Lower leg skin (tissue), 4 donors: ENCODE results near the gene SHISAL1. TPM values are rescaled to one million over a fixed set of nuclear protein-coding genes. Genes with fewer than 3 reads are reported as not detected.
A peak's percentile ranks its signal among the peaks of the same experiment; 100 is the strongest.

Experiments used
- DNase-seq, 2 donors: peaks; one replicate each; pipeline ENCODE4 v3.0.0-alpha.2; 2019; ENCODE audit warnings: low spot score in 2 of 2
- H3K4me3 ChIP-seq: fragments of 200-600 bp; sonication (generic); 2 replicates; pipeline ENCODE4 v1.5.1; 2017; ENCODE audit warnings: mild to moderate bottlenecking, low read depth; ENCODE audit not compliant: poor library complexity, severe bottlenecking
- CTCF ChIP-seq, 3 donors: fragments of 450-650 bp; IDR thresholded peaks; one replicate each; pipeline ENCODE4 v1.5.1; 2016; ENCODE audit warnings: antibody characterized with exemption in 3 of 3, mild to moderate bottlenecking in 3 of 3, moderate library complexity in 2 of 3
- POLR2A ChIP-seq, 2 donors: fragments of 450-650 bp; IDR thresholded peaks; one replicate each; pipeline ENCODE4 v1.6.1; 2016 to 2017; ENCODE audit warnings: antibody characterized with exemption in 2 of 2, mild to moderate bottlenecking in 1 of 2, moderate library complexity in 1 of 2
- WGBS, 2 donors: methylation state at CpG; one replicate each; pipeline ENCODE4 v1.1.5; 2018; 5-methylcytosine and 5-hydroxymethylcytosine counted together
- intact Hi-C: fragments of 100-400 bp; cut with DNase I; formaldehyde crosslinking; loops from one replicate; pipeline ENCODE4 v1.15.0; 2023; ENCODE audit warnings: low total_unique reads
- total RNA-seq, 4 donors: library from RNA; depleted of rRNA; stranded (reverse); fragments of >200 nt; gene quantifications; one replicate each; pipeline ENCODE4 v1.1.0, GENCODE V29; 2016

Gene SHISAL1
- total RNA-seq, 4 donors from 2014 or later: 0.08 to 0.42 (median 0.28) TPM

- intact Hi-C loops: no loop called here
- DNase-seq: no peak
These were observed 25.0 kb downstream of the SHISAL1 start for GRCh38 chr22:44287741-44288140.

GRCh38 chr22:44287121-44287693, 25.5 kb downstream of the SHISAL1 start:
- TF ChIP-seq CTCF (IDR thresholded peaks at IDR 0.05): no peak
- TF ChIP-seq POLR2A (IDR thresholded peaks at IDR 0.05): no peak
- 60 to 66% methylated on average over 10 of the region's 10 CpGs for WGBS, 2 donors
- DNase-seq: no peak
- intact Hi-C loops: no loop called here
- H3K4me3 ChIP-seq: no peak overlapping the region

More at GRCh38 chr22:44287741-44288140, 25.0 kb downstream of the SHISAL1 start:
- TF ChIP-seq CTCF (IDR thresholded peaks at IDR 0.05) (no peak), POLR2A (IDR thresholded peaks at IDR 0.05) (no peak)
- WGBS, 2 donors: 69 to 90% methylated on average over 12 to 13 of the region's 13 CpGs
- H3K4me3 ChIP-seq: no peak overlapping the region

- H3K4me3 ChIP-seq: no peak overlapping the region
- WGBS, 2 donors: 27 to 38% methylated on average over 10 to 19 of the region's 19 CpGs
- peak in 1 of 2 donors; percentile 20 for DNase-seq
- TF ChIP-seq POLR2A (IDR thresholded peaks at IDR 0.05): no peak
- TF ChIP-seq CTCF (IDR thresholded peaks at IDR 0.05): no peak
- intact Hi-C loops: no loop called here
These were observed 26.1 kb downstream of the SHISAL1 start for GRCh38 chr22:44286646-44287045.

GRCh38 chr22:44284711-44285110, 28.0 kb downstream of the SHISAL1 start:
- no peak for DNase-seq
- intact Hi-C loops: no loop called here
- WGBS, 2 donors: 35 to 57% methylated on average over 3 of the region's 3 CpGs
- no peak overlapping the region for H3K4me3 ChIP-seq
- TF ChIP-seq POLR2A (IDR thresholded peaks at IDR 0.05) (no peak), CTCF (IDR thresholded peaks at IDR 0.05) (no peak)

GRCh38 chr22:44281768-44282637, 30.7 kb downstream of the SHISAL1 start:
- no peak for TF ChIP-seq CTCF (IDR thresholded peaks at IDR 0.05)
- TF ChIP-seq POLR2A (IDR thresholded peaks at IDR 0.05): no peak
- WGBS, 2 donors: 46 to 57% methylated on average over 17 to 25 of the region's 26 CpGs
- H3K4me3 ChIP-seq: no peak overlapping the region
- no peak for DNase-seq
- intact Hi-C loops: no loop called here
